Smooth muscle cell of the brain vasculature (primary cell): ENCODE measurements around the gene ZNF662.
"Not testable (repeated sequence)": the region's sequence is repeated elsewhere in the genome, so short reads cannot be mapped to it uniquely, and the experiment has no call there.

Experiments used
- DNase-seq: peaks from one replicate; pipeline ENCODE4 v3.0.0-alpha.2; 2012; ENCODE audit warnings: low read depth, low spot score

Gene ZNF662

DNA sequence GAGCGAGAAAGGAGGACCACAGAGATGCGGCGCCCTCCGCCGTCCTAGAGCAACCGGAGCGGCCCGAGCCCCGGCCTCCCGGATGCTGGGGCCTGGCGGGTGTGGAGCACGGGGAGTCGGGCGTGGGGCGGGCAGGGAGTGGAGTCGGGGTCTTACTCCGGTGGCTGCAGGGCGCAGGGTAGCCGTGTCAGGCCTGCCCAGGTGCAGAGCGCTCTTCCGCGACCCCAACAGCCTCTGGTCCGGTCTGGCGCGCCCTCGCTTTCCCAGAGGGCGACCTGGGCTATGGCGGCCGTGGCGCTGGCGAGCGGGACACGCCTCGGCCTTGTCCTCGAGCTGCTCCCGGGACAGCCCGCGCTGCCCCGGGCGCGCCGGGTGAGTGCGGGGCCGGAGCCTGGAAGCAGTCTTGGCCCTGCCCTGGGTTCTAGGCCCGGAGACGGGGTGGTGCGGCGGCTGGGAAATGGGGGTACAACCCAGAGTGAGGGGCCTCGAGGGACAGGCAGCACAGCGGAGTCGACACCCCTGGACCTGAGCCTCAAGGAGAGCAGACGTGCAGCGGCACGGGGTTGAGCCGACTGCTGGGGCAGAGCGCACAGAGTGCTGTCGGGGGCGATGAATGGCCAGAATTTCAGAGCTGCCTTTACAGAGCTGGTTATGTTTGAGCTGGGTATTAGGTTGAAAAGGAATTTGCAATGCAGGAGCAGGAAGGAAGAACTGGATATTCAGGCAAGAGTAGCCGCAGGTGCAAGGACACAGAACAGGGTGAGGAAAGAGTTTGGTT, at the start of gene ZNF662:
Gene ZNF662, plus strand, starts transcription at position 73 of the 778 bp plus-strand sequence. CDS start 1,973 bp downstream, outside the sequence.
- DNase-seq: no peak

GRCh38 chr3:42856544-42856943, 49.4 kb upstream of the ZNF662 start:
- DNase-seq: no peak

GRCh38 chr3:42864321-42864950, 41.5 kb upstream of the ZNF662 start:
- DNase-seq: no peak

GRCh38 chr3:42865256-42865655, 40.7 kb upstream of the ZNF662 start:
- DNase-seq: no peak

- DNase-seq: no peak
These were observed 38.8 kb upstream of the ZNF662 start for GRCh38 chr3:42867138-42867537.

- no peak for DNase-seq
These were observed 37.1 kb upstream of the ZNF662 start for GRCh38 chr3:42868841-42869240.

DNA sequence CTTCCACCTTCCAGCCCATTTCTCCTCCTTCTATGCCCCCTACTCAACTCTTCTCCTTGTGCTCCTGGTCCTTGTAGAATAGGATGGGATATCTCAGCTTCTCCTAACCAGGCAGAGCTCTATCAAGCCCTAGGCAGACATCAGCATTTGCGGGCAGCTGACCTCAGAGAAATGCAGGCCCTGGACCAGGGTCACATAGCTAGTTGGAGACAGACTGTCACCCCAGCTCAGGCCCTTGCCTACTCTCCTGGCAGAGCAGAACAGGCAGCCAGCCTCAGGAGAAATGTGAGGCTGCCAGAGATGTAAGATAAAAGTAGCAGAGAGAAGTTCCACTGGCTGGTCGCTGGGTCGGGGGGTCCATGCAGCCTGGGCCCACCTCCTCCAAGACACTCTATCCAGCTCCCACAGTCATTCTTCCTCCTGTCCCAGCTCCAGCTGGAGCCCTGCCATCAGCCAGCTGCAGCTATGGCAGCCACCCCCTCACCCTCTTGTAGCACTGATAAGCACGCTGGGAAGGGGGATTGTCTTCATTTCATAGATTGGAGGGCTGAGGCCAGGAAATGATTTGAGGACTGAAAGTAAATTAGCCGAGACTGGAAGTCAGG, 34.2 kb upstream of the ZNF662 start:
- DNase-seq: no peak

GRCh38 chr3:42872718-42873117, 33.2 kb upstream of the ZNF662 start:
- DNase-seq: no peak

DNA sequence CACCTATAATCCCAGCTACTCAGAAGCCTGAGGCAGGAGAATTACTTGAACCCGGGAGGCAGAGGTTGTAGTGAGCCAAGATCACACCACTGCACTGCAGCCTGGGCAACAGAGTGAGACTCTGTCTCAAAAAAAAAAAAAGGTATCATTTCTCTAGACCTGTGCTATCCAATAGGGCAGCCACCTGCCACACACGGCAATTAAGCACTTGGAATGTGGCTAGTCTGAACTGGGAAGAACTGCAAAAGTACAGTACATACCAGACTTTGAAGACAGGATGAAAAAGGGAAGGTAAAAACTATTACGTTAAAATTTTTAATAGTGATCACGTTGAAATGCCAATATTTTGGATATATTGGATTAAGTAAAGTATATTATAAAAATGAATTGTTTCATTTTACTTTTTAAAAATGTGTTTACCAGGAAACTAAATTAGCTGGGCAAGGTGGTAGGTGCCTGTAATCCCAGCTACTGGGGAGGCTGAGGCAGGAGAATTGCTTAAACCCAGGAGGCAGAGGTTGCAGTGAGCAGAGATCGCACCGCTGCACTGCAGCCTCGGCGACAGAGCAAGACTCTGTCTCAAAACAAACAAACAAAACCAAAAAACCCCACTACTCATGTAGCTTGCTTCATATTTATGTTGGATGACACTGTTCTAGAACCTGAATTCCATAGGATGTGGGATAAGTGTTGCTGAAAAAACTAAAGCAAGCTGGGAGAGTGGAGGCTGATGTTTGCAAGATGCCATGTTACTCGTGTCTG, 32.5 kb upstream of the ZNF662 start:
- no peak for DNase-seq

DNA sequence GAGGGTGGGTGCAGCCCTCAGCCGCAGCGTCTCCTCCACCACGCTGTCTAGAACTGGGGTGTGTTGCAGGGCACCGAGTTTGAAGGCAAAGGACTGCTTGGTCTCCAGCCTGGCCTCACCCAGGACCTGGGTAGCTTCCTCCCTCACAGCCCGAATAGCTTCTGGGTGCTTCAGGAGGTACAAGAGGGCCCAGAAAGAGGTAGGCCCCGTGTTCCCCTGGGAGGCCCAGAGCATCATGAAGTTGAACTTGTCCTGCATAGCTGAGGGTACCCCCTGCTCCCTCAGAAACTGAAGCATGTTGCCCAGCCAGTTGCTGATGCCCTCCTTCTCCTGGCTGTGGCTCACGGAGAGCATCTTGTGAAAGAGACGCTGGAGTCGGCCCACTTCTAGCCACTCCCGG, 31.2 kb upstream of the ZNF662 start:
- DNase-seq: no peak

DNA sequence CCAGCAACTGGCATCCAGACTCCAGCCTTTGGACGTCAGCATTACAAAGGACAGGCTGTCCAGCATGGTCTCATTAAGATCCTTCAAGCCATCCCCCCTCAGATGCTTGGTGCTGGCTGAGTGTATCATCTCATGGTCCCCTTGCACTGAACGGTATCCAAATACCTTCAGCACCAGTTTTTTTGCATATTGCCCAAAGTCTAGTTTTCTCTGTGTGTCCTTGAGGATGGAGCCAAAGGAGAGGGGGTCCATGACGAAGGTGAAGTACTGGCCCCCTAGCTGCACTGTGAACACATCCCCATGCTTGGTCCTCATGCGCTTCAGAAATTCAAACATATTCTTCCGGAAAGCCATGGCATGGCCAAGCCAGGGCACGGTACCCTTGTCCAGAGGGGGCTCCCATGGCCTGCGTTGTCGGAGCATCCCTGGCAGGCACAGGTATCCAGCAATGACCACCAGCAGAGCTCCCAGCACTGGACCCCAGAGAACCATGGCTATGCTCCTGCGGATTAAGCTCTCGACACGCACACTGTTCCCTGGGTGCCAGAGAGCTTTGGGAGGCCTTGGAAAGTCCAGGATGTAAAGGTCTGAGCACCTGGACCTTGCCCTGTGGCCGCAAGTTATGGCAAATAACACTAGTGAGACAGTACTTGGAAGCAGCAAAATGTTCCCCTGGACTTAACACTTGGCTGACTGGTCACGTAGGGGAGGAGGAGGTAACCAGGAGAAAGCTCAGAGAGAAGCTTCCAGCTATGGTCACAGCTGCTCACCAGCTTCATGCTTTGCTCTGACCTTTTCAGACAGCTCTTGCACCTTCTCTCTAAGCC, 30.4 kb upstream of the ZNF662 start, which contains the start of gene CYP8B1:
Gene CYP8B1, minus strand, starts transcription at position 555 of the 827 bp plus-strand sequence. Its CDS starts 63 bp downstream, at position 492.
- no peak for DNase-seq

- DNase-seq: no peak
These were observed 29.5 kb upstream of the ZNF662 start for GRCh38 chr3:42876401-42876800.

DNA sequence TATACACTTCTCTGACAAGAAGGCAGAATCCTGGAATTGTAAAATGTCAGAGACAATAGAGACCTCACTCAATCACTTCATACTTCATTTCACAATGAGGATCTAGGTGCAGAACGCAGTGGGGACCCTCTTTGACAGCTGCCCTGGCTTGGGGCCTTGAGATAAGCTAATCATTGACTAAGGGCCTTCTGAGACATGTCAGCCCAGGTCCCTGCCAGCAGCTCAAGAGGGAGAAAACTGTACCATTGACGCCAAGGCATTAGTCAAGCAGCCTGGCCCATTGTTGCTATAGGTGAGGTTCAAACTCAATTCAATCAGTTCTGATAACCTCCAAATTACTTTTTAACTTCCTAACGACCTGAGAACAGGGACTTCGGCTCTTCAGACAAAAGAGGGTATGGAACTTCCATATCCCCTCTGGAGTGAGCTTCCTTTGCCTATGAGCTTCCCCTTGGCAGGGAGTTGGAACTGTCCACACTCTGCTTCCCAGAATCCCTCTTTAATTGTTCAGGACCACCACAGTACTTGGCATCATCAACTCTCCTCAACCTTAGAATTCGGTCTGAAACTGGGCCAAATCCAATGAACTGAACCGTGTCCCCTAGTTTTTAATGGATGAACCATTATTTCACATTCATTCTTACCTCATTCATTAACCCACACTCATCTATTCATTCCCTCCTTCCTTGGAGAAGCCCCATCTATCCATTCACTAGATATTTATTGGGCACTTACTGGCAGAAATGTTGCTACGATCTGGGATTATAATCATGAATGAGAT, 28.8 kb upstream of the ZNF662 start:
- no peak for DNase-seq

DNA sequence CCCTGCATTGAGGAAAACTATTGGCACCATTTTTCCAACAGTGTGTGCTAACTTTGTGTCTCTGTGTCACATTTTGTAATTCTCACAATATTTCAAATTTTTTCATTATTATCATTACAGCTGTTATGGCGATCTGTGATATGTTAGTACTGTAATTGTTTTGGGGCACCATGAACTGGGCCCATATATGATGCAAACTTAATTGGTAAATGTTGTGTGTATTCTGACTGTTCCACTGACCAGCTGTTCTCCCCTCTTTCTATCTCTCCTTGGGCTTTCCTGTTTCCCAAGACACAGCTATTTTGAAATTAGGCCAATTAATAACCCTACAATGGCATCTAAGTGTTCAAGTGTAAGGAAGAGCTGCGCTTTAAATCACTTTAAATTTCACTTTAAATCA, 28.1 kb upstream of the ZNF662 start:
- DNase-seq: no peak

DNA sequence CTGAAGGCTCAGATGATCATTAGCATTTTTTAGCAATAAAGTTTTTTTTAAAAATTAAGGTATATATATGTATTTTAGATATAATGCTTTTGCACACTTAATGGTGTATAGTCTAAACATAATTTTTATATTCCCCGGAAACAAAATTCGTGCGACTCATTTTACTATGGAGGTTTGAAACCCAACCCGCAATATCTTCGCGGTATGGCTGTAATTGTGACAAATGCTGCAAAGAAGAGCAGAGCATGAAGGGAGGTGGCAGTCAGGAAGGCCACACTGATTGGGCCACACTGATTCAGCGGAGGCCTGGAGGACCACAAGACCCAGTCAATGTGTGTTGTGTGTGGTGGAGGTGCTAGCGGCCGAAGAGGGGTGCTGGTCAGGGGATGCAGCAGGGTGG, 25.8 kb upstream of the ZNF662 start:
- DNase-seq: no peak

- peak; percentile 2 for DNase-seq
These were observed 25.1 kb upstream of the ZNF662 start for GRCh38 chr3:42880601-42881451.

DNA sequence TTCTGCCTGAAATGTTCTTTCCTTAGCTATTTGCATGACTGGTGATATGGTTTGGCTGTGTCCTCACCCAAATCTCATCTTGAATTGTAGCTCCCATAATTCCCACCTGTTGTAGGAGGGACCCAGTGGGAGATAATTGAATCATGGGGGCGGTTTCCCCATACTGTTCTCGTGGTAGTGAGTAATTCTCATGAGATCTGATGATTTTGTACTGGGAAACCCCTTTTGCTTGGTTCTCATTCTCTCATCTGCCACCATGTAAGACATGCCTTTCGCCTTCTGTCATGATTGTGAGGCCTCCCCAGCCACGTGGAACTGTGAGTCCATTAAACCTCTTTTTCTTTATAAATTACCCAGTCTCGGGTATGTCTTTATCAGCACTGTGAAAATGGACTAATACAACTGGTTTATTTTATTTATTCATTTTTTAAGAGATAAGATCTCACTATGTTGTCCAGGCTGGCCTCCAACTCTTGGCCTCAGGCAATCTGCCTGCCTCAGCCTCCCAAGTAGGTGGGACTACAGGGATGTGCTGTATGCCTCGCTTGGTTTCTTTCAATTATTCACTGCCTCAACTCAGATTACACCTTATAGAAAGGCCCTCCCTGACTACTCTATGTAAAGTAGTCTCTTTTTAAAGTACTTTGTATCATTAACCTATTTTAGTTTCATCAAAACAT, 22.6 kb upstream of the ZNF662 start:
- not testable (repeated sequence) for DNase-seq

DNA sequence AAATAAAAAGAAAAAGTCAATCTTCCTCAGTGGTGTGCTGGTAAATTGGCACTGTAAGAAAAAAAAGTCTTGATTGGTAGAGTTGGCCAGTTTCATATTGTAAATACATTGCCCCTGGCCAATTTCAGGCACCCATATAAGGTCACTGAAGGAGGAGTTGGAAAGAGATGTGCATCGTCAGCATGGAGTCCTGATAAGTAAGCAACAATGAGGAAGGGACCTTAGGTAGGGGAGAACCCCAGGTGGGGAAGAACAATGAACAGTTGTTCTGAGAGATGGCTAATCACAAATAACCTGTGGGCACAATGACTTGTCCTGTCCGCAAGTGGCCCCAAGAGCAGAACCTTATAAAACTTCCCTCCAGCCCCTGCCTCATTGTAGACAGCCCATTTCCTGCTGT, 21.6 kb upstream of the ZNF662 start:
- no peak for DNase-seq
